HG03159 (cell line): ENCODE results near the gene RAB28.

Experiments
- ATAC-seq: cut with Tn5 transposase; IDR thresholded peaks from one replicate; pipeline ENCODE4 v1.9.1; 2021; ENCODE audit warnings: mild to moderate bottlenecking, moderate library complexity; ENCODE audit not compliant: unreplicated experiment

RAB28 gene

DNA sequence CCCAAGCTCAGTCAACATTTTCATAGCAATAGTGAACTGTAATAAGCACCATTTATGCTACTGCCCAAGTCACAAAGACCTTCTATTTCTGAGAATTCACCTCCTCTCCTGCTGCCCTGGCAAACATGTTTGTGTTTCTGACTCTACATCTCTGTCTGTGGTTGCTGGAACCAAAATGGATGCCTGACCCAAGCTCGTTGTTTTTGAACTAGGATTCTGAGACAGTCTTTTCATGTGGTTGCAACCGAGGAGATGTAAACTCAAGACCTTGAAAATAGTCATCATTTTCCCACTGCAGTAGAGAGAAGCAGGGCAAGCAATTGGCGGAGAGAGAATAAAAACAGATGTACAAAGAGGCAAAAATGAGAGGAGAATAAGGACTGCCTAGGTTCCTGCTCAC lies 160.2 kb downstream of the RAB28 start:
- no peak for ATAC-seq

DNA sequence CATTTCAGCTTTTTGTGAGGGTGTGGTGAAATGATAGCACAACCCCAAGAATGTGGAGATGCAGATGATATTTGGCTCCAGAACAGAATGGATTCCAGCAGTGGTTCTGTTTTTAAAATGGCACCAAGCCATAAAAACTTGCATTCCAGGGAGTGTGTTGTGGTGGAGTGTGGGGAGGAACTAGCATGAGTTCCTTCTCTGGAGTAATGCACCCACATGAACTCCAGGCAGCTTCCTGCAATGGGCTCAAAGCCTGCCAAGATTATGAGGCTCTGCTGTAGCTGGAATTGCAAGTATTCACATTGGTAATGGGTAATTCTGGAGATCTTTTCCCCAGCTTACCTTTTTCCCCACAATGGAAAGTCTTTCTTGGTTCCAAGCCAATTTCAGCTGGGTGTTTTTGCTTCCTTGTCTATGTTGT lies 161.4 kb downstream of the RAB28 start:
- ATAC-seq: no peak
